K562 treated with DMSO at 1 percent for 12 hours (cell line): ENCODE measurements around the gene KLHL3. TPM values are rescaled to one million over a fixed set of nuclear protein-coding genes. Genes with fewer than 3 reads are reported as not detected.

Experiments
- total RNA-seq: library from RNA; unstranded; fragments of 300-600 nt; gene quantifications from 2 replicates; pipeline ENCODE4 v1.2.3, GENCODE V29; 2022; ENCODE audit not compliant: insufficient read depth

KLHL3 gene
- total RNA-seq = 0.52 and 1.9 TPM in 2 replicates

GRCh38 chr5:137735555-137736284 lies at the start of gene KLHL3:
Gene KLHL3 (minus strand): TSS chr5:137736089. CDS start chr5:137735646, 443 bp downstream.

GRCh38 chr5:137754188-137754960 lies 18.5 kb upstream of the KLHL3 start, which contains the start of gene HNRNPA0:
Gene HNRNPA0 (minus strand): TSS chr5:137754363. CDS start chr5:137754066, 297 bp downstream.

Other genes starting within 250 kb of the KLHL3 start
- not detected in 2 replicates for gene SPOCK1, start 236.8 kb downstream of the KLHL3 start, total RNA-seq
- gene HNRNPA0, start 18.3 kb upstream of the KLHL3 start, total RNA-seq = 28.5 and 34.3 TPM in 2 replicates
- not detected in 2 replicates for gene MYOT, start 131.8 kb upstream of the KLHL3 start, total RNA-seq
- 0.44 TPM in 1 of 2 replicates, not detected in the other for gene PKD2L2, start 153.4 kb upstream of the KLHL3 start, total RNA-seq